Epithelial cell of proximal tubule (primary cell): ENCODE results near the gene EVA1A. TPM values are rescaled to one million over a fixed set of nuclear protein-coding genes. Genes with fewer than 3 reads are reported as not detected.

Experiments used
- DNase-seq: peaks from one replicate; pipeline ENCODE4 v3.0.0-alpha.2; 2011; ENCODE audit warnings: low read depth
- H3K4me3 ChIP-seq: 2 replicates; pipeline ENCODE4 v1.5.1; 2011; ENCODE audit warnings: low read depth, mild to moderate bottlenecking, low read length
- CTCF ChIP-seq: conservative IDR thresholded peaks from 2 replicates; pipeline ENCODE4 v1.5.1; 2012; ENCODE audit warnings: low read depth, mild to moderate bottlenecking, low read length
- total RNA-seq: library from RNA; depleted of rRNA; stranded (reverse); fragments of >200 nt; gene quantifications from 2 replicates; pipeline ENCODE4 v1.2.3, GENCODE V29; 2015

The EVA1A gene
- total RNA-seq, 1 donor from 2014 or later = 67.0 TPM

- DNase-seq = peak; percentile 61
- TF ChIP-seq CTCF = no peak
- peak overlapping the region; percentile 12 for H3K4me3 ChIP-seq
Measured at GRCh38 chr2:75606761-75607399, 46.1 kb upstream of the EVA1A start.

GRCh38 chr2:75605770-75606529 lies 45.2 kb upstream of the EVA1A start:
- TF ChIP-seq CTCF = peak; percentile 59
- peak; percentile 99 for DNase-seq
- H3K4me3 ChIP-seq = no peak overlapping the region

- peak; percentile 69 for DNase-seq
- TF ChIP-seq CTCF = no peak
- no peak overlapping the region for H3K4me3 ChIP-seq
Measured at GRCh38 chr2:75604484-75604883, 43.7 kb upstream of the EVA1A start.

DNA sequence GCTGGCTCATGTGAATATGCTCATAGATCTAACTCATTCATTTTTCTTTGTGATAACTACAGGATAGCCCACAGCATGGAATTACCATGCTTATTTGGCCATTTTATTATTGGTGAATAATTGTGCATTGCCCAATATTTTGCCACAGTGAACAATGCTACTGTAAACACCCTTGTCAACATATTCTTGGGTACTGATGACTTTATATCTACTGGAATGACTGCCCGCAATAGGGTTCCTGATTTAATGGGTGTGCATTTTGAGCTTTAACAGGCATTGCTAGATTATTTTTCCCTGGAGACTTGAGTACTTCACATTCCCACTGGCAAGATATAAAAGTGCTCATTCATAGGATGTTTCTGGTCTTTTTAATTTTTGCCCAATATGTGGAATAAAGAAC lies 42.7 kb upstream of the EVA1A start:
- TF ChIP-seq CTCF = no peak
- no peak for DNase-seq
- H3K4me3 ChIP-seq = no peak overlapping the region

GRCh38 chr2:75602724-75603342 lies 42.1 kb upstream of the EVA1A start:
- DNase-seq = peak; percentile 78
- no peak overlapping the region for H3K4me3 ChIP-seq
- TF ChIP-seq CTCF = no peak

GRCh38 chr2:75600461-75601011 lies 39.8 kb upstream of the EVA1A start:
- no peak overlapping the region for H3K4me3 ChIP-seq
- TF ChIP-seq CTCF = no peak
- no peak for DNase-seq
